ENCODE measurements around the gene HMGA1. TPM values are rescaled to one million over a fixed set of nuclear protein-coding genes. Genes with fewer than 3 reads are reported as not detected.

HMGA1 gene
- total and polyA plus RNA-seq, 2 experiments from 2014 or later: 341 to 639 TPM

DNA sequence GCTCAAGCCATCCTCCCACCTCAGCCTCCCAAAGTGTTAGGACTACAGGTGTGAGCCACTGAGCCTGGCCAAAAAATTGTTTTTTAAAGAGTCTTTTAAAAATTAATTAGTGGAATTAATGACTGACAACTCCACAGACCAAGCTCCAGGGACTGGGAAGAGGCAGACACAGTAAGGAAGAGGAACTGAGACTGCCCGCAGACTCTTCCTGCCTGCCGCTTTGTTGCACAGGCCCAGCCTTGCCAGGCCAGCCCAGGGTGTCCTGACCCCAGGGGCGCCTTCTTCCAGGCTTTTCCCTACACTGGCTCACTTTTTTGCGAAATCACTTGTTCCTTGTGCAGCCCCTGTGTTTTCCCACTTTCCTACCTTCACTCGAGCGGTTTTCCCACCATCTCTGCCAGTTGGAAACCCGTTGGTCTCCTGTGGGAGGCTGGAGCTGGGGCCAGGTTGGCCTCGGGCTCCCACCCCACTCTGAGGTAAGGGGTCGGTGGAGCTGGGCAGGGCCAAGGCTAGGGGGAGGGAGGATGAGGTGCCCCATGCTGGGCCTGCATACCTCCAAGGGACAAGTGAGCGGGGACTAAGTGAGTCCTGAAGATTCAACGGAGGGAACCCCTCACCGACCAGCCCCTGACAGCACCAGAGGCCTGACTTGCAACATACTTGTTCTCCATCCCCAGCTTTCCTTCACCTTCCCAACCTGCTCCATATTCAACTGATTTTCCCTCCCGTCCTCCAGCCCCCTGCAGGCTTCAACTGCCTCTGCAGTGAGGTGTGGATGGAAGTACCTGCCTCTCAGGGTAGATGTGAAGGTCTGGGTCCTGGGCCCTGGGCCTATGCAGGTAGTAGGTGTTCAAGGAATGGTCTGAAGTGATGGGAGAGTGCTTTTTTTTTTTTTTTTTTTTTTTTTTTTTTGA lies 35.6 kb downstream of the HMGA1 start:
- Histone ChIP-seq H3K9me3 (ENCODE audit: low read depth) (no peaks in the 10 kb centered on the region), H3K4me3 (no peak overlapping the region), H3K27ac (no peak overlapping the region), H3K27me3 (no peaks in the 10 kb centered on the region), H3K4me1 (ENCODE audit: low read depth) (peaks cover 9% of the 10 kb centered on the region), H3K36me3 (no peaks in the 10 kb centered on the region)
- TF ChIP-seq CTCF (IDR thresholded peaks at IDR 0.05; ENCODE audit: low read depth, low read length): no peak
- DNase-seq (ENCODE audit: low read depth in 1 of 2, low spot score in 1 of 2): no peak

DNA sequence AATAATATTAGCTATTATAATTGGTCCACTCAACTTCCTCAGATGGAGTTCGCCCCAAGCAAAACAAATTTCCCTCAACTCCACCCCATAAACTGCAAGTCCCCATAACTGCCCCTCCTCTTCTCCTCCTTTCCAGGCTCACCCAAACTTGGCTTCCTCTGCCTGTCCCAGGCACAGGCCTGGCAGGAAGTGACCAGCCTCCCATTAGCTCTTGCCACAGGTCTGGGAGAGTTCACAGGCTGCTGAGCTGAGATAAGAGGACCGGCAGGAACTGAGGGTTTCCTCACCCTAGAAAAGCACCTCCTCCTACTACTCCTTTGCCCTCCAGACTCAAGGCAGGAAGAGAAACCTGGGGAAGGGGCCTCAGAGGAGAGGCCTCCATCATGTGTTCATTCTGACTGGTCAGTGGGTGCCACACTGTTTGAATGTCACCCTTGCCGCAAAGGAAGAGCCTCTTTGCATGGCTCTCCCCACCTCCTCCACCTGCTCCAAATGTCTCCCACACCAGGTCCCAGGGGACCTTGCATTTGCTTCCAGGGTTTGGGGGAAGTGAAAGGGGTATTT lies 36.7 kb downstream of the HMGA1 start:
- peak; percentile 55 to 82 for DNase-seq (ENCODE audit: low read depth in 1 of 2, low spot score in 1 of 2)
- no peak for TF ChIP-seq CTCF (IDR thresholded peaks at IDR 0.05; ENCODE audit: low read depth, low read length)
- Histone ChIP-seq H3K4me1 (ENCODE audit: low read depth) (peaks cover 9% of the 10 kb centered on the region), H3K27me3 (no peaks in the 10 kb centered on the region), H3K36me3 (no peaks in the 10 kb centered on the region), H3K27ac (peak overlapping the region; percentile 76), H3K9me3 (ENCODE audit: low read depth) (no peaks in the 10 kb centered on the region), H3K4me3 (no peak overlapping the region)

DNA sequence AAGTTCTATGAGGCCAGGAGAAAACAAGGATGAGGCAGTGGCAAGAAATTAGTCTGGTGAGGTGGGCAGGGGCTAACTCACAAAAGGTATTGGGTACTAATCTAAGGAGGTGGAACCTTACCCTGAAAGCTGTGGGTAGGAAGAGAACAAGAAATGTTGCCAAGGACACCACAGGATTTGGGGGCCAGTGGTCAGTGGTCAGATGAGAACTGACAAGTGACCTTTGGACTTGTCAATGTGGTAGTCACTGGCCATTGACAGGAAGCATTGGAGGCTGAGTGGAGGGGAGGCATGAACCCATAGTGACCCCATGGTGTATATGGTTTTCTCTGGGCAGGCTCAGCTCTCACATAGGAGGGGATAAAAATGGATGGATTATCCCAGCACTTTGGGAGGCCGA lies 37.5 kb downstream of the HMGA1 start:
- Histone ChIP-seq H3K9me3 (ENCODE audit: low read depth) (no peaks in the 10 kb centered on the region), H3K36me3 (no peaks in the 10 kb centered on the region)

DNA sequence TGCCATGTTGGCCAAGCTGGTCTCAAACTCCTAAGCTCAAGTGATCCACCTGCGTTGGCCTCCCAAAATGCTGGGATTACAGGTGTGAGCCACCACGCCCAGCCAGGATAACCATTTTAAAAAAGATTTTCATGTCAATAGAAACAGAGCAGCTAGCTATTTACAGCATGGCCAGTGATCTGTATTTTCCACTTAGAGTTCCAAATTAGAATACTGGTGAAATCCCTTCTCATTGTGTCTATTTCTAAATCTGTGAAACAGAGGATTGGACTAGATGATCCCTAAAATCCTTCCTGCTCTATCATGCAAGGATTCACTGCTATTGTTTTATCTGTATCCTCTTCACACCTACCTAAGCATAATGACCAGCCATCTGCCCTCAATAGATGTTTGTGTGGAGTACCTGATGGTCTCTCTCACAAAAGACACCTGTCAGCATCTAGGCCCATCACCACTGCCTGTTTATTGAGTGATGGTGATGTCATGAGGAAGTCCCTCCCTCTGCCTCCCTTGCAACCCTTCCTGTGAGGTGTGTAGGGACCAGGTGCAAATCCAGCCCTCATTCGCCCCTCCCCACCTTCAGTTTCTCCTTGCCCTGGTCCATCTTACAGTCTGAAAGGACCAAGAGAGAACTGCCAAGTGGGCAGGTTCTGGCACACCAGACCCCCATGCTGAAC lies 38.6 kb downstream of the HMGA1 start:
- Histone ChIP-seq H3K4me1 (ENCODE audit: low read depth) (peaks cover 9% of the 10 kb centered on the region), H3K27me3 (no peaks in the 10 kb centered on the region), H3K27ac (no peak overlapping the region), H3K36me3 (peaks cover 4% of the 10 kb centered on the region), H3K9me3 (ENCODE audit: low read depth) (no peaks in the 10 kb centered on the region), H3K4me3 (no peak overlapping the region)
- DNase-seq (ENCODE audit: low read depth in 1 of 2, low spot score in 1 of 2): no peak
- TF ChIP-seq CTCF (IDR thresholded peaks at IDR 0.05; ENCODE audit: low read depth, low read length): no peak

More for the DNA sequence above, 37.5 kb downstream of the HMGA1 start:
- no peak for TF ChIP-seq CTCF (IDR thresholded peaks at IDR 0.05; ENCODE audit: low read depth, low read length)
- Histone ChIP-seq H3K4me1 (ENCODE audit: low read depth) (peaks cover 9% of the 10 kb centered on the region), H3K27ac (no peak overlapping the region), H3K27me3 (no peaks in the 10 kb centered on the region), H3K4me3 (no peak overlapping the region)
- no peak for DNase-seq (ENCODE audit: low read depth in 1 of 2, low spot score in 1 of 2)

DNA sequence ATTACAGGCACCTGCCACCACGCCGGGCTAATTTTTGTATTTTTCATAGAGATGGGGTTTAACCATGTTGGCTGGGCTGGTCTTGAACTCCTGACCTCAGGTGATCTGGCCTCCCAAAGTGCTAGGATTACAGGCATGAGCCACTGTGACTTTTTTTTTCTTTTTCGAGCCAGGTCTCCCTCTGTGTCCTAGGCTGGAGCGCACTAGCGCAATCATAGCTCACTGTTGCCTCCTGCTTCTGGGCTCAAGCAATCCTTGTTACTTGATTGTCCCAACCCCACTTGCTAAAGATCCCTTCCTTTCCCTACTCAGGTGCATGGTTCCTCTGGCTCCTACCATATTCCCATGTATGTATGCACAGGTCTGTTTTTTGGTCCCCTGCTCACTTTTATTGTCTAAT lies 39.5 kb downstream of the HMGA1 start:
- Histone ChIP-seq H3K36me3 (peaks cover 4% of the 10 kb centered on the region), H3K9me3 (ENCODE audit: low read depth) (no peaks in the 10 kb centered on the region), H3K27me3 (no peaks in the 10 kb centered on the region), H3K27ac (peak overlapping the region; percentile 10), H3K4me3 (no peak overlapping the region), H3K4me1 (ENCODE audit: low read depth) (peaks cover 9% of the 10 kb centered on the region)
- no peak for TF ChIP-seq CTCF (IDR thresholded peaks at IDR 0.05; ENCODE audit: low read depth, low read length)
- no peak for DNase-seq (ENCODE audit: low read depth in 1 of 2, low spot score in 1 of 2)

Measured in cardiac muscle cell (in vitro differentiated cells and primary cell).